Endothelial cell of umbilical vein (primary cell): ENCODE results near the gene TRAPPC2L. TPM values are rescaled to one million over a fixed set of nuclear protein-coding genes. Genes with fewer than 3 reads are reported as not detected.

Experiments used
- BruUV-seq: library from RNA; stranded (reverse); fragments of 400-500 nt; replicated peaks from 2 replicates; lab custom pipeline; 2021; lab: Mats Ljungman, UMichigan
- CTCF ChIA-PET: fragments of 300-600, 350-600 bp; sonication (Branson Sonifier 250); formaldehyde crosslinking; loops from one replicate; lab custom pipeline; 2021; ENCODE audit warnings: antibody characterized with exemption, inconsistent platforms; lab: Charles Lee
- POLR2A ChIA-PET: fragments of 300-600, 350-600 bp; sonication (Branson Sonifier 250); formaldehyde crosslinking; loops from one replicate; lab custom pipeline; 2021; ENCODE audit warnings: antibody characterized with exemption, inconsistent platforms; lab: Charles Lee
- DNase-seq: peaks from one replicate; pipeline ENCODE4 v3.0.0-alpha.2; 2011; ENCODE audit warnings: low read depth, low spot score
- FAIRE-seq: peaks from 2 replicates; lab custom pipeline; 2011; peaks lifted over from hg19 to GRCh38; lab: Jason Lieb, UNC
- H2AFZ ChIP-seq: 2 replicates; pipeline ENCODE4 v1.6.0; 2012; ENCODE audit warnings: low read depth, low read length, control low read depth, inconsistent platforms
- H3K27ac ChIP-seq: 2 replicates; pipeline ENCODE4 v1.5.1; 2011; ENCODE audit warnings: low read depth, mild to moderate bottlenecking, control low read depth, low read length, moderate library complexity; ENCODE audit not compliant: insufficient read depth
- H3K27me3 ChIP-seq, 2 experiments: 2 replicates each; pipeline versions ENCODE4 v1.6.0 to v1.6.1; 2011; ENCODE audit warnings: low read length in 2 of 2, mixed read lengths in 1 of 2; ENCODE audit not compliant: control insufficient read depth in 2 of 2, insufficient read depth in 2 of 2
- H3K36me3 ChIP-seq, 2 experiments: 2 replicates in 1 of 2; 3 replicates in 1 of 2; pipeline ENCODE4 v1.5.1; 2011; ENCODE audit warnings: low read length in 2 of 2, mild to moderate bottlenecking in 1 of 2, moderate library complexity in 1 of 2; ENCODE audit not compliant: control insufficient read depth in 2 of 2, insufficient read depth in 2 of 2; ENCODE audit errors: extremely low read depth in 1 of 2
- H3K4me1 ChIP-seq: 3 replicates; pipeline ENCODE4 v1.5.1; 2011; ENCODE audit warnings: mild to moderate bottlenecking, low read length; ENCODE audit not compliant: control insufficient read depth, insufficient read depth; ENCODE audit errors: extremely low read depth
- H3K4me2 ChIP-seq: 2 replicates; pipeline ENCODE4 v1.6.1; 2011; ENCODE audit warnings: low read length, control low read depth, mixed read lengths; ENCODE audit not compliant: insufficient read depth
- H3K4me3 ChIP-seq, 3 experiments: fragments of 200-600 bp in 1 of 3; sonication (generic), shearing (Covaris generic) in 1 of 3; replicated peaks in 1 of 3; 2 replicates each; pipeline ENCODE4 v1.5.1; 2011 to 2016; ENCODE audit warnings: control low read depth in 3 of 3, low read length in 3 of 3, mild to moderate bottlenecking in 2 of 3, inconsistent platforms in 1 of 3, low read depth in 1 of 3, moderate library complexity in 1 of 3; ENCODE audit not compliant: insufficient read depth in 1 of 3
- H3K79me2 ChIP-seq: 2 replicates; pipeline ENCODE4 v1.6.0; 2012; ENCODE audit warnings: low read length, inconsistent platforms; ENCODE audit not compliant: control insufficient read depth, insufficient read depth
- H3K9ac ChIP-seq: replicated peaks from 2 replicates; pipeline ENCODE3; 2011; ENCODE audit warnings: low read length, control low read depth; ENCODE audit not compliant: insufficient read depth; ENCODE audit errors: extremely low read depth
- H3K9me1 ChIP-seq: replicated peaks from 3 replicates; pipeline ENCODE4 v1.6.0; 2011; ENCODE audit warnings: mild to moderate bottlenecking, low read length; ENCODE audit not compliant: control insufficient read depth, insufficient read depth; ENCODE audit errors: extremely low read depth
- H3K9me3 ChIP-seq: replicated peaks from 2 replicates; pipeline ENCODE4 v1.5.1; 2012; ENCODE audit warnings: low read length, inconsistent platforms; ENCODE audit not compliant: control insufficient read depth, insufficient read depth
- H4K20me1 ChIP-seq: replicated peaks from 2 replicates; pipeline ENCODE3; 2011; ENCODE audit warnings: mild to moderate bottlenecking, low read length; ENCODE audit not compliant: control insufficient read depth, insufficient read depth; ENCODE audit errors: extremely low read depth
- CTCF ChIP-seq, 2 donors: IDR thresholded peaks; 1 replicate in 1 of 2; 2 replicates in 1 of 2; pipeline ENCODE4 v1.5.1; 2011; ENCODE audit warnings: low read length in 2 of 2, mild to moderate bottlenecking in 2 of 2, moderate library complexity in 2 of 2, control low read depth in 1 of 2, inconsistent platforms in 1 of 2, low read depth in 1 of 2; ENCODE audit not compliant: insufficient read depth in 1 of 2; ENCODE audit errors: extremely low read depth in 1 of 2
- EZH2 ChIP-seq: IDR thresholded peaks from 2 replicates; pipeline ENCODE4 v1.6.1; 2012; ENCODE audit warnings: borderline replicate concordance, low read depth, mild to moderate bottlenecking, moderate library complexity, low read length, inconsistent platforms; ENCODE audit not compliant: severe bottlenecking
- FOS ChIP-seq: IDR thresholded peaks from 2 replicates; pipeline ENCODE4 v1.6.1; 2011; ENCODE audit warnings: mild to moderate bottlenecking, low read length, moderate library complexity, borderline replicate concordance; ENCODE audit not compliant: insufficient read depth
- GATA2 ChIP-seq: IDR thresholded peaks from 2 replicates; pipeline ENCODE4 v1.7.0; 2011; ENCODE audit warnings: low read depth, mild to moderate bottlenecking, moderate library complexity, mixed read lengths, low read length; ENCODE audit not compliant: insufficient read length, insufficient read depth
- JUN ChIP-seq: IDR thresholded peaks from 2 replicates; pipeline ENCODE4 v1.6.1; 2011; ENCODE audit warnings: borderline replicate concordance, low read depth; ENCODE audit not compliant: insufficient read length, insufficient read depth
- MAX ChIP-seq: IDR thresholded peaks from 2 replicates; pipeline ENCODE4 v1.6.1; 2011; ENCODE audit not compliant: insufficient read depth, insufficient read length
- MYC ChIP-seq: IDR thresholded peaks from one replicate; pipeline ENCODE4 v1.6.1; 2011; ENCODE audit warnings: mild to moderate bottlenecking, low read depth, low read length
- POLR2A ChIP-seq: IDR thresholded peaks from 2 replicates; pipeline ENCODE4 v1.6.1; 2012; ENCODE audit warnings: low read depth, mild to moderate bottlenecking, control low read depth, low read length
- POLR2AphosphoS5 ChIP-seq: IDR thresholded peaks from 2 replicates; pipeline ENCODE4 v1.6.1; 2012; ENCODE audit warnings: low read depth, mild to moderate bottlenecking, control low read depth, low read length, moderate library complexity; ENCODE audit not compliant: insufficient read depth
- dilution Hi-C: fragments of 300-500 bp; cut with MboI; formaldehyde crosslinking; loops from one replicate; pipeline ENCODE4 v1.15.0; 2019; ENCODE audit warnings: low sequenced_read_pairs; ENCODE audit not compliant: extremely low pct_ligation_motif_present
- intact Hi-C: fragments of 100-400 bp; cut with micrococcal nuclease; formaldehyde crosslinking; loops from one replicate; pipeline ENCODE4 v1.10.0; 2022
- polyA plus RNA-seq, 4 experiments: library from polyadenylated mRNA; depleted of rRNA in 3 of 4; stranded (reverse) in 3 of 4; unstranded in 1 of 4; fragments of >200 nt; gene quantifications; 2 replicates each; pipeline versions ENCODE4 v1.2.1 to v1.2.3, GENCODE V29; 2011 to 2012; ENCODE audit warnings: missing spikeins in 1 of 4
- total RNA-seq: library from RNA; stranded (reverse); gene quantifications from 2 replicates; pipeline ENCODE4 v1.2.3, GENCODE V29; 2021

The TRAPPC2L gene
- total and polyA plus RNA-seq, 2 donors (not counting 3 experiments of a cell fraction or from before 2014, with no cell fraction given), result 61.9 to 131 TPM

- Histone ChIP-seq H3K27me3 (no peaks in the 10 kb centered on the region), H4K20me1 (no peaks in the 10 kb centered on the region), H3K27ac (no peak overlapping the region), H3K9me3 (no peaks in the 10 kb centered on the region), H3K79me2 (no peaks in the 10 kb centered on the region), H3K9ac (no peak overlapping the region), H3K4me2 (no peak overlapping the region), H3K4me1 (no peaks in the 10 kb centered on the region), H3K9me1 (no peaks in the 10 kb centered on the region), H2AFZ (no peak overlapping the region), H3K36me3 (peaks cover 0 to 3% of the 10 kb centered on the region in 2 experiments), H3K4me3 (no peak overlapping the region)
- dilution Hi-C loops (no loop called here), intact Hi-C loops (loop anchor here (2.0 kb wide), 1 partner anchor 20 kb away; no protein-coding TSS in a partner anchor)
- ChIA-PET POLR2A (no interaction called here), CTCF (no interaction called here)
- no peak for DNase-seq
- BruUV-seq, result no TSS peak
- FAIRE-seq, result no peak
- TF ChIP-seq JUN (no peak), GATA2 (no peak), CTCF (IDR thresholded peaks at IDR 0.05; ENCODE audit: extremely low read depth in 1 of 2, insufficient read depth in 1 of 2, low read depth in 1 of 2, low read length in 2 of 2) (no peak), MYC (no peak), EZH2 (no peak), POLR2A (no peak), MAX (no peak), FOS (no peak), POLR2AphosphoS5 (no peak)
Measured at GRCh38 chr16:88825146-88825545, 31.8 kb upstream of the TRAPPC2L start.
